HG02970 (cell line): ENCODE data around the gene RAB3IL1.
"Not testable (repeated sequence)": the region's sequence is repeated elsewhere in the genome, so short reads cannot be mapped to it uniquely, and the experiment has no call there.

ENCODE experiments used
- ATAC-seq: cut with Tn5 transposase; IDR thresholded peaks from one replicate; pipeline ENCODE4 v1.9.1; 2021; ENCODE audit warnings: mild to moderate bottlenecking, moderate library complexity, moderate number of reproducible peaks; ENCODE audit not compliant: unreplicated experiment, low FRiP score

Gene RAB3IL1, protein sequence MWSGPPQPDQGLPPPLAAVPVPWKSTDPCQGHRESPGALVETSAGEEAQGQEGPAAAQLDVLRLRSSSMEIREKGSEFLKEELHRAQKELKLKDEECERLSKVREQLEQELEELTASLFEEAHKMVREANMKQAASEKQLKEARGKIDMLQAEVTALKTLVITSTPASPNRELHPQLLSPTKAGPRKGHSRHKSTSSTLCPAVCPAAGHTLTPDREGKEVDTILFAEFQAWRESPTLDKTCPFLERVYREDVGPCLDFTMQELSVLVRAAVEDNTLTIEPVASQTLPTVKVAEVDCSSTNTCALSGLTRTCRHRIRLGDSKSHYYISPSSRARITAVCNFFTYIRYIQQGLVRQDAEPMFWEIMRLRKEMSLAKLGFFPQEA

GRCh38 chr11:61917334-61918109 is at the start of gene RAB3IL1:
RAB3IL1 (minus strand) TSS chr11:61917566; CDS start chr11:61917367, 199 bp downstream.
- ATAC-seq: no peak

DNA sequence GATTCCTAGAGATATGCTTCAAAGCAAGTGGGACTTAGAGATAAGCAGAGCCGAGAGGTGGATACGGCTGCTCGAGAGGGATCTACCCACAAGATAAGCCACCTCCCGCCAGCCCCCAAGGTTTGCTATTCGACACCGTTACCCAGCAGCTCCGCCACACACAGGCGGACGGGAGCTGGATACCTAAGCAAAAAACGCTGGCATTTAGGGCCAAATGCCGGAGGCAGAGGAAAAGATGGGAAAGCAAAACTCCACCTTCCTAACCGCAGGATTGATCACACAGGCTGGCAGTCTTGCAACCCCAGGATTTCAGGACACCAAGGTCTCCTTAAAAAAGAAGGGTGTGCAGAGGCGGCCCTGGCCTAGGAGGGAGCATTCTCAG is 49.4 kb upstream of the RAB3IL1 start:
- ATAC-seq: no peak

DNA sequence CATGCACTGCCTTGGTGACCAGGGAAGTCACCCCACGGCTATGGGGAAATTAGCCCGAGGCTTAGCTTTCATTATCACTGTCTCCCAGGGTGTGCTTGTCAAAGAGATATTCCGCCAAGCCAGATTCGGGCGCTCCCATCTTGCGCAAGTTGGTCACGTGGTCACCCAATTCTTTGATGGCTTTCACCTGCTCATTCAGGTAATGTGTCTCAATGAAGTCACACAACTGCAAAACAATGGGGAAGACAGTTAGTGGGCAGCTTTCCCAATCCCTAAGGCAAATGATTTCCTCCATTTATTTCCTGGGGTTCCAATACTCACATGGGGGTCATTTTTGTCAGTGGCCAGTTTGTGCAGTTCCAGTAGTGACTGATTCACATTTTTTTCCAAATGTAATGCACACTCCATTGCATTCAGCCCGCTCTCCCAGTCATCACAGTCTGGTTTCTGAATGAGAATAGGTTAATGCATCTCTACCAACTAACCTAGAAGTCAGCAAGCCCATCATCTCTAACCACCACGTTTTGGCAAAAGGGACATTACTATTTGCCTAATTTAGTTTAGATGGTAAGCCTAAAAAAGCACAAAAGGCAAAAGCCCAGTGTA is 47.4 kb upstream of the RAB3IL1 start:
- not testable (repeated sequence) for ATAC-seq

- no peak for ATAC-seq
Measured at GRCh38 chr11:61964058-61964665, 46.8 kb upstream of the RAB3IL1 start.

GRCh38 chr11:61963282-61964057 is 46.1 kb upstream of the RAB3IL1 start:
- ATAC-seq: no peak

GRCh38 chr11:61963016-61963281 is 45.6 kb upstream of the RAB3IL1 start:
- no peak for ATAC-seq

DNA sequence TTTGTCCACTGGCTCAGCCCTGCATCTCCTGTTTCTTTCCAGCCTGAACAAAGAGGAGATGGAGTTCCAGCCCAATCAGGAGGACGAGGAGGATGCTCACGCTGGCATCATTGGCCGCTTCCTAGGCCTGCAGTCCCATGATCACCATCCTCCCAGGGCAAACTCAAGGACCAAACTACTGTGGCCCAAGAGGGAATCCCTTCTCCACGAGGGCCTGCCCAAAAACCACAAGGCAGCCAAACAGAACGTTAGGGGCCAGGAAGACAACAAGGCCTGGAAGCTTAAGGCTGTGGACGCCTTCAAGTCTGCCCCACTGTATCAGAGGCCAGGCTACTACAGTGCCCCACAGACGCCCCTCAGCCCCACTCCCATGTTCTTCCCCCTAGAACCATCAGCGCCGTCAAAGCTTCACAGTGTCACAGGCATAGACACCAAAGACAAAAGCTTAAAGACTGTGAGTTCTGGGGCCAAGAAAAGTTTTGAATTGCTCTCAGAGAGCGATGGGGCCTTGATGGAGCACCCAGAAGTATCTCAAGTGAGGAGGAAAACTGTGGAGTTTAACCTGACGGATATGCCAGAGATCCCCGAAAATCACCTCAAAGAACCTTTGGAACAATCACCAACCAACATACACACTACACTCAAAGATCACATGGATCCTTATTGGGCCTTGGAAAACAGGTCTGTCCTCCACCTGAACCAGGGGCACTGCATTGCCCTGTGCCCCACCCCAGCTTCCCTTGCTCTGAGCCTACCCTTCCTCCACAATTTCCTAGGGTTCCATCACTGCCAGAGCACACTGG is 45.0 kb upstream of the RAB3IL1 start:
- ATAC-seq: no peak

DNA sequence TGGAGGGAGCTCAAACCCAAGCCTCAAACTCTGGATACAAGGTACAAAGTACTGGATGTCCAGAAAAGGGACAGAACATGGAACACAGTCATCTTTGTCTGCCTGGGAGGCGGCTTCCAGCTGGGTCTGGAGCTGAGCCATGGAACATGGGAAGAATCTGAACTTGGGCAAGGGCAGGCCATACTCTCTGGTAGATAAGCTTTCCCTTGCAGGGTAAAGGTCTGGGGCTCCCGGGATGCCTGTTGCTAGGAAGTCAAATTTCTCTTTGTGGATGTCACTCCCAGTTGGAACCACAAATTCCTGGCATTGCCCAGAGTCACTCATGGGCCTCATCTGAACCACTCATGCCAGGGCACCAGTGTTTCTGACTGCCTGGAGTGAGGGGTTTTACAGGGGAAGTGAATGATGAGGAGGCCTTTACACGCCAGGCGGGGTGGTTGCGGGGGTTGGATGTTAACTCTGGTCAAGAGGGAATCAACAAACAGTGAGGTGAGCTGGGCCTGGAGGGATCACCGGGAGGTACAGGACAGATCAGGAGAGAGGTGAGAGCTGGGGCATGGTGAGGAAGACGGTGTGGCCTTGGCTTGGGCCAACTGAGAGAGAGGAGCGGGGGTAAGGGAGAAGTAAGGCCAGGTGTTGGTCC is 44.3 kb upstream of the RAB3IL1 start:
- no peak for ATAC-seq

DNA sequence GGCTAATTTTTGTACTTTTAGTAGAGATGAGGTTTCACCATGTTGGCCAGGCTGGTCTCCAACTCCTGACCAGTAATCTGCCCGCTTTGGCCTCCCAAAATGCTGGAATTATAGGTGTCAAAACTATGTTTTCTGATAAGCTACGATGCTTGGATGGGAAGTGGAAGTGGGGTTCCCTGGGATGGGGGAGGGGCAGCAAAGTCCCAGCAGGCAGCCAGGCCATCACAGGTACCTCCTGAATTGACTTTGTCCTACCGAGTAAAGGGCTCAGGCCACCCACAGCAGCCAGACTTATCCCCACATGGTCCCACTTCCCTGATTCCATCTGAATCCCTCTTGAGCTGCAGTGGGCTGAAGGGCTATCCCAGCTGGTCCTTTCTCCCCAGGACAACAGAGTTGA is 43.2 kb upstream of the RAB3IL1 start:
- no peak for ATAC-seq

DNA sequence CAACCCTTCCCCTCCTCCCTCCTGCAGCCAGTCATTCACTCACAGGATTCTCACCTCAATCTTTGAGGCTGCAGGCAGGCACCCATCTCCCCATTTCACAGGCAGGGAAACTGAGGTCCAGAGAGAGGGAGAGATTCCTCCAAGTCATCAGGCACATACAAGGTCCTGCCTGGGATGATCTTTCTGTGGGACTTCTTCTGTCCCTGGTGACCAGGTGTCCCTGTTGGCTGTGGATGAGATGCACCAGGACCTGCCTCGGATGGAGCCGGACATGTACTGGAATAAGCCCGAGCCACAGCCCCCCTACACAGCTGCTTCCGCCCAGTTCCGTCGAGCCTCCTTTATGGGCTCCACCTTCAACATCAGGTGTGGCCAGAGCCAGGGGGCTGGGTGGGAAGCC is 42.3 kb upstream of the RAB3IL1 start:
- no peak for ATAC-seq

- no peak for ATAC-seq
Measured at GRCh38 chr11:61959114-61959513, 41.7 kb upstream of the RAB3IL1 start.

GRCh38 chr11:61958590-61958989 is 41.2 kb upstream of the RAB3IL1 start:
- ATAC-seq: no peak

DNA sequence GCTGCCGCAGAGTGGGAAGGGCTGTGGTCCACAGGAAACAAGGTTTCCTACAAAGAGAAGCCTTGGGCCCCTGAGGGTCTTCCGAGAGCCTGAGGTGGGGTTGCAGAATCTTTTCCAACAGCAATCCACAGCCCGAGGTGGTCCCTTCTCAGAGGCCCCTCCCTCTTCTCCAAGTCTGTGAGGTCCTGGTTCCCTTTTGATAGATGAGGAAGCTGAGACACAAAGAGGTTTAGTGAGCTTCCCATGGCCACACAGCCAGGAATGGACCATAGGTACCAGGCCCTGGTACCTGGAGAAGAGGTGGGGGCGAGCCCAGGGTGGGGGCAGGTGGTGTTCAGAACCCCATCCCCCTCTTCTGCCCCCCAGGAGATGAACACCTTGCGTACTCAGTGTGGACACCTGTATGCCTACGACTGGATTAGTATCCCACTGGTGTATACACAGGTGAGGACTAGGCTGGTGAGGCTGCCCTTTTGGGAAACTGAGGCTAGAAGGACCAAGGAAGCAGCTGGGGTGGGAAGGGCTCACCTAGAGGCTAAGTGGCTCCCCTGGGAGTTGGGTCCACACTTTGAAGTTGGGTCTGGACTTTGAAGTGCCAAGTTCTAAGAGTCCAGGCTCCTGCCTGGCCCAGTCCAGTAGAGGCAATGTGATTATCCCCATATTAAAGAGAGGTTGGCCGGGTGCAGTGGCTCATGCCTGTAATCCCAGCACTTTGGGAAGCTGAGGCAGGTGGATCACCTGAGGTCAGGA is 39.8 kb upstream of the RAB3IL1 start:
- no peak for ATAC-seq

DNA sequence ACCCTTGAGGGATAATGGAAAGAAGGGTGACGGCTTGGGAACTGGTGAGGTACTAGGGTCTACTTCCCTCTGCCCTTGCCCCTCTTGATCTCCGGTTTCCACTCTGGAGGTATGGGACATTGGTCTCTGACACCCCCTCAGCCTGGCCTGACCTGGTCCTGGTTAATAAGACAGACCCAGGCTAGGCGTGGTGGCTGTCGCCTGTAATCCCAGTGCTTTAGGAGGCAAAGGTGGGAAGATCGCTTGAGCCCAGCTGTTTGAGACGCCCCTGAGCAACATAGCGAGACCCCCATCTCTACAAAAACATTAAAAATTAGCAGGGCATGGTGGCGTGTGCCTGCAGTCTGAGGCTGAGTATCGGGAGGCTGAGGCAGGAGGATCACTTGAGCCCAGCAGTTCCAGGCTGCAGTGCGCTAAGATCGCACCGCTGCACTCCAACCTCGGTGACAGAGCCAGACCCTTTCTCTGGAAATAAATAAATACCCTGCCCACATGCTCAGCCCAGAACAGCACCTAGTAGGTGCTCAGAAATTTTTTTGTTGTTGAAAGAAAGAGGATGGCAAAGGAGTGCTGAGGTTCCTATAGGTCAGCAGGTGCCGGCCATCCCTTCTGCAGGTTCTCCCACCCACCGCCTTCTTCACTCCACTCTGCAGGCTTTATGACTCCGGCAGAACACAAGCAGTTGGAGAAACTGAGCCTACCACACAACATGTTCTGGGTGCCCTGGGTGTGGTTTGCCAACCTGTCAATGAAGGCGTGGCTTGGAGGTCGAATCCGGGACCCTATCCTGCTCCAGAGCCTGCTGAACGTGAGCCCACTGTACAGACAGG is 39.0 kb upstream of the RAB3IL1 start:
- no peak for ATAC-seq

DNA sequence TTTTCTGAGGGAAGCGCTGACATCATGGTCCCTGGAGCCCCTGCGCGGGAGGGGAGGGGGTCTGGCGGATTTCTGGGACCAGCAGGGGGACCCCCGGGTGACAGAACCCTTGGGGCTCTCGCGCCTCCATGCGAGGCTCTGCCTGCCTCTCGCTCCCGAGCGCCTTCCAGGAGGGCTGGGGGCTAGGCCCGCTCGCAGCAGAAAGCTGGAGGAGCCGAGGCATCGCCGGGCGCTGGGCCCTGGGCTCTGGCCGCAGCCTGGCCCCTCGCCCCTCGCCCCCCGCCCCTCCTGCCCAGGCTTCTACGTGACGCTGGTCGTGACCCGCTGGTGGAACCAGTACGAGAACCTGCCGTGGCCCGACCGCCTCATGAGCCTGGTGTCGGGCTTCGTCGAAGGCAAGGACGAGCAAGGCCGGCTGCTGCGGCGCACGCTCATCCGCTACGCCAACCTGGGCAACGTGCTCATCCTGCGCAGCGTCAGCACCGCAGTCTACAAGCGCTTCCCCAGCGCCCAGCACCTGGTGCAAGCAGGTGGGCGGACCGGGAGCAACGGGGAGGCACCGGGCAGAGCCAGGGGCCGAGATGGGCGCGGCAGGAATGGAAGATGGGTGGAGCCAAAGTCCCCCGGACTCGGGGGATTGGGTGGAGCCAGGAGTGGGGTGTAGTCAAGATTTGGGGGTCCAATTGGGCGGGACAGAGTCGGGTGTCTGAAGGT is 38.2 kb upstream of the RAB3IL1 start:
- no peak for ATAC-seq

DNA sequence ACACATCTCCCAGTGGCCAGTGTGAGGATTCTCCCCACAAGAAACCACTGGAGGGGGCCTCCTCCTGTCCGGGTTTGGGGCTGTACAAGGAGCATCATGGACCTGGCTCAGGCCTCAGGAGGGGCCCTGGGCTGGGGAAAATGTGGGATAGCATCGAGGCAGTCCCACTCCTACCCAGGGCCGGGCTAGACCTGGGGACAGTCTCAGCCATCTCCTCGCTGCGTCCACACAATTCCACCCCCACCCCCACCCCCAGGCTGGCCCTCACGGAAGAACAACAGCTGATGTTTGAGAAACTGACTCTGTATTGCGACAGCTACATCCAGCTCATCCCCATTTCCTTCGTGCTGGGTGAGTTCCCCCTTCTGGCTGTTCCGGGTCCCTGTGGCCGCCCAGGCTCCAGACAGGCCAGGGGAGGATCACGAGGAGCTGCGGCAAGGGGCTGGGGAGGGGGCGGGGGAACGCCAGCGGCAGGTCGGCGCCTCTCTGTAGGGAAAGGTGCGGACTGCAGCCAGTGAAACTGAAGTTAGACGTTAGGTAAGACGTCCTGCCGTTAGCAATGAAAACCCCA is 37.6 kb upstream of the RAB3IL1 start:
- no peak for ATAC-seq
